Dedifferentiated amniotic fluid mesenchymal stem cell (primary cell): ENCODE results near the gene MTERF1.
"Not testable (repeated sequence)": the region's sequence is repeated elsewhere in the genome, so short reads cannot be mapped to it uniquely, and the experiment has no call there.

Experiments
- DNase-seq: peaks from one replicate; pipeline ENCODE4 v3.0.0-alpha.2; 2016; ENCODE audit errors: extremely low spot score

Gene MTERF1

GRCh38 chr7:91887336-91888213 is 7.1 kb upstream of the MTERF1 start:
- not testable (repeated sequence) for DNase-seq

- no peak for DNase-seq
Observed at GRCh38 chr7:91883676-91884362, 3.3 kb upstream of the MTERF1 start.

- DNase-seq, result no peak
Observed at GRCh38 chr7:91880016-91880412, 488 bp downstream of the MTERF1 start.

DNA sequence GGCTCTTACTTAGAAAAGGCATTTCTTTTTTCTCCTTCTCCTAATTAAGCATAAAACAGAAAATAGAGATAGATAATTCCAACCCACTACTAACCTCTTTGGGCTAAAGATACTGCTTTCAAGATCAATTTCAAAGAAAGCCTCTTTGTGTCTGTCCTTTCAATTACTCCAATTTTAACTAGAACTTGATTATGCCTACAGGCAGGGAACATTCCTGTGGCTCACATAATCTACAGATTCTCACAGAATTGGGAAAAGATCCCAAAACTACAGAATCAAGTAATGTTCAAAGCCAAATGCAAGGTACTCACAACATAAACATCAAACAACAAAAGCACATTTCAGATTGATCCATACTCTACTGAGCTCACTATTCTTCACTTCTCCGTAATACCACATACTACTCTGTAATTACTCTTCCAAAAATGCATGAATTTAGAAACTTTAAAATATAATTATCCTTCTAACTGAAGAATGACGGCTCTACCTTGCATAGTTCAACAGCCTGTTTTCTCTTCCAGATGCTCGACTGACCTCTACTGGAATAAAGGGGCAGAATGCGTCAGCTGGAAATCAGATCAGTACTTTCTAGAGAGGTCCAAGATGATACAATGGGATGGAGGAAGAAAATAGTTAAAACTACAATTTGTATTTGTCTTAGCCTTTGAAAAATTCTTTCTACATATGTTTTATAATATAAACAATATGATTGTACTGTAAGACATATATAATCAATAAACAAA is 3.9 kb downstream of the MTERF1 start:
- DNase-seq, result peak; percentile 45

GRCh38 chr7:91875851-91876250 is 4.7 kb downstream of the MTERF1 start:
- DNase-seq, result no peak

DNA sequence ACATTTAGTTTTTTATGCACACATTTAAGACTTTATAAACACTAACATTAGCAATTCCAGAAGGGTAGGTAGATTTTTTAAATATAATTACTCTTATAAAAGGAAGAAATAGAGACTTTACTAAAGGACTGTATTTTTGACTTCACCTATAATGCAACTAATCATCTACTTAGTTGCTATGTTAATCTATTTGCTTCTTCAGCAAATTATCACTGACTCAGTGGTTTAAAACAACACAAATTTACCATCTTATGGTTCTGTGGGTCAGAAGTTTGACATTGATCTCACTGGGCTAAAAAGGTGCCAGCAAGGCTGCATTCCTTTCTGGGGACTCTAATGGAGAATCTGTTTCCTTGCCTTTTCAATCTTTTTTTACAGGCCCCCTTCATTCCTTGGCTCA is 7.6 kb downstream of the MTERF1 start:
- no peak for DNase-seq

DNA sequence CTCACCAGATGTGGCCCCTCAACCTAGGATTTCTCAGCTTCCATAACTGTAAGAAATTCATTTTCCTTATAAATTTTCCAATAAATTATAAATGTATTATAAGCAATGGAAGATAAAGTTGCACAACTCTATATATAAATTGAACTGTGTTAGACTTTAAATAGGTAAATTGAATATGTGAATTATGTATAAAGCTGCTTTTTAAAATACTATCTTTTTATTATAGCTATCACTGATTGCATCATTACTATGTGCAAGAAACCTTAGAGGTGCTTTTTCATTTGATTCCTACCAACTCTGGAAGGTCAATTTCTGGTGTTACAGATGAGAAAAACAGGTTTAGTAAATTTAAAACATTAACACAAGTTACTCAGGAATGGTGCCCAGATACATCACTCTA is 8.4 kb downstream of the MTERF1 start:
- no peak for DNase-seq

DNA sequence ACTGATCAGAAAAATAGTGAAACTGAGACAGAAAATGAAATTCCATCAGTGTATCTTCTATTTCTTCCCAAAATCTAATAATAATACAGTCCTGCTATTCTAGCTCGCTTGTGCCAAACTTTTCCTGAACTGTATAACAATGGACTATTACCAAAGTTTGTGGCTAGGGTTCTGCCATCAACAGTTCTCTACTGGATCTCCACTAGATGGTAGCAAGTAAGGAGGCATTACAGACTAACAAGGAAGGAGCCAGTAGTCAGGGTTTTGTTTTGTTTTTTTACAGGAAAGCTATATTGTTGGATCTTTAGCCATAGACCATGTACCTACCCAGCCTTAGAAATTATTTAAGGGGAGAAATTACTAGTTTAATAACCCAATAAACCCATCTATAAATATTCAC is 10.8 kb downstream of the MTERF1 start:
- no peak for DNase-seq

DNA sequence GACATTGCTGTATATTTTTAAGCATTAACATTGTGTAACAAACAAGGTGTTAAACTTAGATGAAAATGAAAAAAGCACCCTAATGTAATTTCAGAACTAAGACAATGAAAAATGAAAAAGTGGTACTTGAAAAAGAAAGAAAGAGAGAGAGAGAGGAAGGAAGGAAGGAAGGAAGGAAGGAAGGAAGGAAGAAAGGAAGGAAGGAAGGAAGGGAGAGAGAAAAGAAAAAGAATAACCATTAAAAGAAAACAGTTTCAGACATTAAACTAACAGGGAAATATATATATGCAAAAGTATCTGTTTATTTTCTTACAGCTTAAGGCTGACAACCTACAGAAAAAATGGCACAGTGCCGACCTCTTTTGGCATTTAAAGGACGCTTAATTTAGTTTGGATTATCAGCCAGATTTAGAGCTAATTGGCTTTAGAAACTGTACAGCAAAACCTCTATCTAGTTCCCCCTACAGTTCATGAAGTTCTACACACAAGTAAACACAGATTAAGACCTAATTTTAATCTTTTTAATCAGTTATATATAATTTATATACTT is 13.8 kb downstream of the MTERF1 start:
- DNase-seq, result no peak

DNA sequence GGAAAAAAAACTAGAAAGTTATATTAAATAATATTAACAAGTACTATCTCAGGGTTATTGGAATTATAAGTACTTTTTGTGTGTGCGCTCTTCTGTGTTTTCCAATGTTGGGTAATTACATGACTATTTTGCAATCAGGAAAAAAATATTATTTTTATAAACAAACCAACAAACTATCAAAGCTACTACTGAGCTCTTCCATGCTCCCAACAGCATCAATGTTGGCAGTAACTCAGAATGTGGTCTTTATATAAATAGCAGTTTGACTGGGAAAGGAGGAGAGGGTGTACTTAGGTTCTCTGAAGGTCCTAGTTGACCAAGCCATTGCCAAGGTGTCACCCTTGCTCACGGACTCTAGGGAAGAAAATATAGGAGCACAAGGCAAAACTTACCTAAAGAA is 15.0 kb downstream of the MTERF1 start:
- DNase-seq, result no peak

DNA sequence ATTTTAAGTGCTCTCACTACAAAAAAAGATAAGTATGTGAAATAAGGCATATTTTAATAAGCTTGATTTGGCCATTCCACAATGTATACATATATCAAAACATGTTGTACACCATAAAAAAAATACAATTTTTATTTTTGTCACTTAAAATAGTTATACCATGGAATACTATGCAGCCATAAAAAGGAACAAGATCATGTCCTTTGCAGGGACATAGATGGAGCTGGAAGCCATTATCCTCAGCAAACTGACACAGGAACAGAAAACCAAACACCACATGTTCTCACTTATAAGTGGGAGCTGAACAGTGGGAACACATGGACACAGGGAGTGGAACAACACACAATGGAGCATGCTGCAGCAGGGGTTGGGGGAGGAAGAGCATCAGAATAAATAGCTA is 15.9 kb downstream of the MTERF1 start:
- DNase-seq, result not testable (repeated sequence)

DNA sequence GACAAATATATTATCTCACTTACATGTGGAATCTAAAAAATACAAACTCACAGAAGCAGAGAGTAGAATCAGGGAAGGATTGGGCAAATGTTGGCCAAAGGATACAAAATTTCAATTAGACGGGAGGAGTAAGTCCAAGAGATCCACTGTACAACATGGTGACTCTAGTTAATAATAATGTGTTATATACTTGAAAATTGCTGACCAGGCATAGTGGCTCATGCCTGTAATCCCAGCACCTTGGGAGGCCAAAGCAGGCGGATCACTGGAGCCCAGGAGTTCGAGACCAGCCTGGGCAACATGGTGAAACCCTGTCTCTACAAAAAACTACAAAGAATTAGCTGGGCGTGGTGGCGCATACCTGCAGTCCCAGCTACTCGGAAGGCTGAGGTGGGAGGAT is 16.4 kb downstream of the MTERF1 start:
- DNase-seq, result no peak

- no peak for DNase-seq
Observed at GRCh38 chr7:91852263-91852741, 28.2 kb downstream of the MTERF1 start.

- no peak for DNase-seq
Observed at GRCh38 chr7:91850455-91850854, 30.0 kb downstream of the MTERF1 start.

DNA sequence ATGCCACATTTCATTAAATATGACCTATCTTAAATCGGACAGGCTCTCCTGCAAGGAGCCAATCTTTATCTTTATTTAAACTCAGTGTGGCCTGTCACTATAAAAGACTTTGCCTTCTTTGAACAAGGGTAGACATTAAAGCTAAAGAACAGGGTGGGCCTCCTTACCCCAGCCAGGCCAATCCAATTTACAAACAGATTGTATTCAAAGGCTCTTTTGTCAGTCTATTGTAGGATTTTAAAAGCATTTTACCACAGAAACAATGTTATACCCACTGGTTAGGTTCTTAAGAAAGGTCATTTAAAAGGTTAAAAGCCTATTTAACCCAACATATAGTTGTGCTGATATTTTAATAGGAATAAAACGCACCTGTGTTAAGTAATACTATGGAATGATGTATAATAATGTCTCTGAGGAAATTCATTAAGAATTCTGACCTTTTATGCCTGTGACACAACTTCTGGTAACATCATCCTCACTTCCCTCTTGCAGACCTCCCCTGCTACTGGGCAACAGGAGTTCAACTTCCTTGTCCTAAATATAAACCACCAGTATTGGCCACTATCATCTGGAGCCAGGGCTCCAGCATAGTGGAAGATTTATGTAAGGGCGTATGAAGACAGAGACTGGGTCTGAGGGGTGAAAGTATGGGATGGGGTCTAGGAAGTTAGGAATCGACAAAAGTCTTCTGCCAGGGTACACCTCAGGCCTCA is 32.5 kb downstream of the MTERF1 start:
- DNase-seq, result no peak

DNA sequence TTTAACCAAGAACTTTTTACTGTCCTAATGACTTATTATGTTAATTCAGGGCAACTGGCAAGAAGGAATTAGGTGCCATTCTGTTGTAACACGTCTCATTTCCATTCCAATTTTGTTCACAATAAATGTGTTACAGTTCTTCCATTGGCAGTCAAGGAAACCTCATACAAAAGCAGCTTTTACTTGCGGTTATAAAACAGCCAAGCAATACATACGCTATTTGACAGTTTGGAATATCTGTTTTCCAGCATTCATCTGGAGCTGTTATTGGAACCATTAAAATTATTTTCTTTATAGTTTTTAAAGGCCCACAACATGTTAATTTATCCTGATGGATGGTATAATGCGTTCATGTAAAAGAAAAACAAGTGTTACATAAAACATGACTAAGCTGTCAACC is 33.3 kb downstream of the MTERF1 start:
- DNase-seq, result no peak

- DNase-seq, result no peak
Observed at GRCh38 chr7:91846436-91846835, 34.1 kb downstream of the MTERF1 start.

GRCh38 chr7:91843831-91844230 is 36.7 kb downstream of the MTERF1 start:
- no peak for DNase-seq

DNA sequence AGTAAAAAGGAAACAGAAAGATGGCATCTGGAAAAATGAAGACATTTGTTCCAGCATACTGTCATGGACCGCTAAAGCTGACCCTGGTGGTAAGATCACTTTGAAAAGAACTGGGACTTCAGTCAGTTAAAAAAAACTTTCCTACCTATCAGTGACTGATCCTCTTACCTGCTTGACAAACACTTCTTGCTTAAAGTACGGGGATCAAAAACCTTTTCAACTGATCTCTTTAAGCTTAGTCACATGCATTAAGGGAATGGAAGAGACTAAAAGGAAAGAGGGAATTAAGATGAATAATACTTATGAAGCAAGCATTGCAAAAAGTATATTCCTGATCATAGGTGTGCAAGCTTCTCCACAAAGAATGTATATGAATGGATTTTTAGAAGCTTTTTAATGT is 42.1 kb downstream of the MTERF1 start:
- no peak for DNase-seq

GRCh38 chr7:91837397-91838070 is 43.0 kb downstream of the MTERF1 start:
- no peak for DNase-seq

DNA sequence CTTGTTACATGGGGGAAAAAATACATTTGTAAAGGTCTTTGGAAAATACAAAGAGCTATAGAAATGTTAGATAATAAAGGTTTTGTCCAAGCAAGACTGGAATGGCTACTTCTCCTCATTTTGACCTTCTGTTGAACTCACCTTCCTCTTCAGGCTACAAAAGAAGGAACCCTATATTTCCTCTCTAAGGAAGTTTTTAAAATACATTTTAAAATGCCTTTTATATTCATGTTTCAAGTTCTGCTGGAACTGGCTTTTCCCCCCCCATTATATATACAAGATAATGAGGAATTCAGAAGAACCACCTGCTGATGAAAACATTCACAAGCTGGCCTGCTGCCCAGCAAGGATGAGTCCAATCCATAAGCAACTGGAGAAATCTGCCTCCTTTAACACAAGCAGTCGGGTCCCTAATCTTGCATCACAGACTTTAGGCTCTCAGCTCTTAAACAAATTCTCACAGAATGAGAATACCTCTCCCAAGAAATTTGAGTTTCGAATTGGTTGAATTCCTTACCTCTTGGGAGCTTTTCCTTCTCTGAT is 44.6 kb downstream of the MTERF1 start:
- no peak for DNase-seq
